ENCODE measurements around the gene NELL1.

NELL1 gene

GRCh38 chr11:21082853-21083252 is 413.5 kb downstream of the NELL1 start:
- no peak overlapping the region for H2AFZ ChIP-seq (ENCODE audit: low read length, unreplicated experiment)
- H3K27ac ChIP-seq (ENCODE audit: low read depth, low read length) = no peak overlapping the region
- H3K4me3 ChIP-seq (ENCODE audit: low read depth, low read length) = no peak overlapping the region
- no peaks in the 10 kb centered on the region for H3K36me3 ChIP-seq (ENCODE audit: insufficient read depth, low read length)
- H3K27me3 ChIP-seq (ENCODE audit: insufficient read depth, low read length) = no peaks in the 10 kb centered on the region
- H3K4me1 ChIP-seq (ENCODE audit: control insufficient read depth, insufficient read depth, low read length, unreplicated experiment) = no peaks in the 10 kb centered on the region
- H3K79me2 ChIP-seq (ENCODE audit: control insufficient read depth, insufficient read depth, low read length, unreplicated experiment) = no peaks in the 10 kb centered on the region

GRCh38 chr11:21088930-21089329 is 419.5 kb downstream of the NELL1 start:
- Histone ChIP-seq H3K36me3 (ENCODE audit: insufficient read depth, low read length) (no peaks in the 10 kb centered on the region), H3K4me3 (ENCODE audit: low read depth, low read length) (no peak overlapping the region), H3K27ac (ENCODE audit: low read depth, low read length) (no peak overlapping the region), H2AFZ (ENCODE audit: low read length, unreplicated experiment) (no peak overlapping the region), H3K4me1 (ENCODE audit: control insufficient read depth, insufficient read depth, low read length, unreplicated experiment) (no peaks in the 10 kb centered on the region), H3K27me3 (ENCODE audit: insufficient read depth, low read length) (no peaks in the 10 kb centered on the region), H3K79me2 (ENCODE audit: control insufficient read depth, insufficient read depth, low read length, unreplicated experiment) (no peaks in the 10 kb centered on the region)

- H3K79me2 ChIP-seq (ENCODE audit: control insufficient read depth, insufficient read depth, low read length, unreplicated experiment) = no peaks in the 10 kb centered on the region
- no peak overlapping the region for H3K27ac ChIP-seq (ENCODE audit: low read depth, low read length)
- H2AFZ ChIP-seq (ENCODE audit: low read length, unreplicated experiment) = no peak overlapping the region
- no peaks in the 10 kb centered on the region for H3K36me3 ChIP-seq (ENCODE audit: insufficient read depth, low read length)
- no peak overlapping the region for H3K4me3 ChIP-seq (ENCODE audit: low read depth, low read length)
- no peaks in the 10 kb centered on the region for H3K27me3 ChIP-seq (ENCODE audit: insufficient read depth, low read length)
- H3K4me1 ChIP-seq (ENCODE audit: control insufficient read depth, insufficient read depth, low read length, unreplicated experiment) = no peaks in the 10 kb centered on the region
Observed at GRCh38 chr11:21104641-21105040, 435.3 kb downstream of the NELL1 start.

- H3K79me2 ChIP-seq (ENCODE audit: control insufficient read depth, insufficient read depth, low read length, unreplicated experiment) = no peaks in the 10 kb centered on the region
- no peaks in the 10 kb centered on the region for H3K4me1 ChIP-seq (ENCODE audit: control insufficient read depth, insufficient read depth, low read length, unreplicated experiment)
- H3K27me3 ChIP-seq (ENCODE audit: insufficient read depth, low read length) = no peaks in the 10 kb centered on the region
- no peaks in the 10 kb centered on the region for H3K36me3 ChIP-seq (ENCODE audit: insufficient read depth, low read length)
- no peak overlapping the region for H3K27ac ChIP-seq (ENCODE audit: low read depth, low read length)
- no peak overlapping the region for H3K4me3 ChIP-seq (ENCODE audit: low read depth, low read length)
- no peak overlapping the region for H2AFZ ChIP-seq (ENCODE audit: low read length, unreplicated experiment)
Observed at GRCh38 chr11:21105196-21105917, 436.0 kb downstream of the NELL1 start.

- no peak overlapping the region for H3K27ac ChIP-seq (ENCODE audit: low read depth, low read length)
- no peaks in the 10 kb centered on the region for H3K4me1 ChIP-seq (ENCODE audit: control insufficient read depth, insufficient read depth, low read length, unreplicated experiment)
- H3K4me3 ChIP-seq (ENCODE audit: low read depth, low read length) = no peak overlapping the region
- no peaks in the 10 kb centered on the region for H3K27me3 ChIP-seq (ENCODE audit: insufficient read depth, low read length)
- no peaks in the 10 kb centered on the region for H3K36me3 ChIP-seq (ENCODE audit: insufficient read depth, low read length)
- no peaks in the 10 kb centered on the region for H3K79me2 ChIP-seq (ENCODE audit: control insufficient read depth, insufficient read depth, low read length, unreplicated experiment)
- H2AFZ ChIP-seq (ENCODE audit: low read length, unreplicated experiment) = no peak overlapping the region
Observed at GRCh38 chr11:21109341-21109740, 440.0 kb downstream of the NELL1 start.

- Histone ChIP-seq H3K4me1 (ENCODE audit: control insufficient read depth, insufficient read depth, low read length, unreplicated experiment) (no peaks in the 10 kb centered on the region), H3K36me3 (ENCODE audit: insufficient read depth, low read length) (no peaks in the 10 kb centered on the region), H2AFZ (ENCODE audit: low read length, unreplicated experiment) (no peak overlapping the region), H3K4me3 (ENCODE audit: low read depth, low read length) (no peak overlapping the region), H3K79me2 (ENCODE audit: control insufficient read depth, insufficient read depth, low read length, unreplicated experiment) (no peaks in the 10 kb centered on the region), H3K27ac (ENCODE audit: low read depth, low read length) (no peak overlapping the region), H3K27me3 (ENCODE audit: insufficient read depth, low read length) (no peaks in the 10 kb centered on the region)
Observed at GRCh38 chr11:21110415-21110814, 441.0 kb downstream of the NELL1 start.

GRCh38 chr11:21113876-21114275 is 444.5 kb downstream of the NELL1 start:
- H2AFZ ChIP-seq (ENCODE audit: low read length, unreplicated experiment) = no peak overlapping the region
- H3K27me3 ChIP-seq (ENCODE audit: insufficient read depth, low read length) = no peaks in the 10 kb centered on the region
- H3K4me1 ChIP-seq (ENCODE audit: control insufficient read depth, insufficient read depth, low read length, unreplicated experiment) = no peaks in the 10 kb centered on the region
- no peaks in the 10 kb centered on the region for H3K79me2 ChIP-seq (ENCODE audit: control insufficient read depth, insufficient read depth, low read length, unreplicated experiment)
- H3K36me3 ChIP-seq (ENCODE audit: insufficient read depth, low read length) = no peaks in the 10 kb centered on the region
- H3K4me3 ChIP-seq (ENCODE audit: low read depth, low read length) = no peak overlapping the region
- H3K27ac ChIP-seq (ENCODE audit: low read depth, low read length) = no peak overlapping the region

- Histone ChIP-seq H3K36me3 (ENCODE audit: insufficient read depth, low read length) (no peaks in the 10 kb centered on the region), H2AFZ (ENCODE audit: low read length, unreplicated experiment) (no peak overlapping the region), H3K4me3 (ENCODE audit: low read depth, low read length) (no peak overlapping the region), H3K27ac (ENCODE audit: low read depth, low read length) (no peak overlapping the region), H3K4me1 (ENCODE audit: control insufficient read depth, insufficient read depth, low read length, unreplicated experiment) (no peaks in the 10 kb centered on the region), H3K79me2 (ENCODE audit: control insufficient read depth, insufficient read depth, low read length, unreplicated experiment) (no peaks in the 10 kb centered on the region), H3K27me3 (ENCODE audit: insufficient read depth, low read length) (no peaks in the 10 kb centered on the region)
Observed at GRCh38 chr11:21116009-21116408, 446.6 kb downstream of the NELL1 start.

- no peak overlapping the region for H3K27ac ChIP-seq (ENCODE audit: low read depth, low read length)
- no peaks in the 10 kb centered on the region for H3K27me3 ChIP-seq (ENCODE audit: insufficient read depth, low read length)
- H2AFZ ChIP-seq (ENCODE audit: low read length, unreplicated experiment) = no peak overlapping the region
- no peaks in the 10 kb centered on the region for H3K4me1 ChIP-seq (ENCODE audit: control insufficient read depth, insufficient read depth, low read length, unreplicated experiment)
- no peaks in the 10 kb centered on the region for H3K36me3 ChIP-seq (ENCODE audit: insufficient read depth, low read length)
- H3K4me3 ChIP-seq (ENCODE audit: low read depth, low read length) = no peak overlapping the region
- H3K79me2 ChIP-seq (ENCODE audit: control insufficient read depth, insufficient read depth, low read length, unreplicated experiment) = no peaks in the 10 kb centered on the region
Observed at GRCh38 chr11:21119411-21119810, 450.0 kb downstream of the NELL1 start.

- Histone ChIP-seq H3K27ac (ENCODE audit: low read depth, low read length) (no peak overlapping the region), H3K36me3 (ENCODE audit: insufficient read depth, low read length) (no peaks in the 10 kb centered on the region), H3K4me1 (ENCODE audit: control insufficient read depth, insufficient read depth, low read length, unreplicated experiment) (no peaks in the 10 kb centered on the region), H3K4me3 (ENCODE audit: low read depth, low read length) (no peak overlapping the region), H3K27me3 (ENCODE audit: insufficient read depth, low read length) (no peaks in the 10 kb centered on the region), H3K79me2 (ENCODE audit: control insufficient read depth, insufficient read depth, low read length, unreplicated experiment) (no peaks in the 10 kb centered on the region), H2AFZ (ENCODE audit: low read length, unreplicated experiment) (no peak overlapping the region)
Observed at GRCh38 chr11:21121991-21122390, 452.6 kb downstream of the NELL1 start.

GRCh38 chr11:21122523-21122922 is 453.1 kb downstream of the NELL1 start:
- Histone ChIP-seq H3K36me3 (ENCODE audit: insufficient read depth, low read length) (no peaks in the 10 kb centered on the region), H3K27ac (ENCODE audit: low read depth, low read length) (no peak overlapping the region), H2AFZ (ENCODE audit: low read length, unreplicated experiment) (no peak overlapping the region), H3K79me2 (ENCODE audit: control insufficient read depth, insufficient read depth, low read length, unreplicated experiment) (no peaks in the 10 kb centered on the region), H3K4me3 (ENCODE audit: low read depth, low read length) (no peak overlapping the region), H3K27me3 (ENCODE audit: insufficient read depth, low read length) (no peaks in the 10 kb centered on the region), H3K4me1 (ENCODE audit: control insufficient read depth, insufficient read depth, low read length, unreplicated experiment) (no peaks in the 10 kb centered on the region)

All from ACC112 (cell line).